Osteocyte (in vitro differentiated cells): Measurements from ENCODE around the gene DUS3L. TPM values are rescaled to one million over a fixed set of nuclear protein-coding genes. Genes with fewer than 3 reads are reported as not detected.
"Not testable (repeated sequence)": the region's sequence is repeated elsewhere in the genome, so short reads cannot be mapped to it uniquely, and the experiment has no call there.

ENCODE experiments used
- DNase-seq: peaks from one replicate; pipeline ENCODE4 v3.0.0; 2021; ENCODE audit warnings: mixed read lengths; ENCODE audit not compliant: unreplicated experiment; ENCODE audit errors: extremely low spot score
- H3K27ac Mint-ChIP-seq: one replicate; pipeline ENCODE4 v1.8.0; 2021; ENCODE audit warnings: mild to moderate bottlenecking, mixed read lengths; ENCODE audit not compliant: unreplicated experiment
- H3K27me3 Mint-ChIP-seq: one replicate; pipeline ENCODE4 v1.8.0; 2021; ENCODE audit warnings: mixed read lengths; ENCODE audit not compliant: unreplicated experiment
- H3K36me3 Mint-ChIP-seq: one replicate; pipeline ENCODE4 v1.8.0; 2021; ENCODE audit warnings: mixed read lengths; ENCODE audit not compliant: unreplicated experiment
- H3K4me1 Mint-ChIP-seq: one replicate; pipeline ENCODE4 v1.8.0; 2021; ENCODE audit warnings: mixed read lengths; ENCODE audit not compliant: unreplicated experiment
- H3K4me3 Mint-ChIP-seq: one replicate; pipeline ENCODE4 v1.8.0; 2021; ENCODE audit warnings: mild to moderate bottlenecking, moderate library complexity, mixed read lengths; ENCODE audit not compliant: unreplicated experiment
- H3K9me3 Mint-ChIP-seq: one replicate; pipeline ENCODE4 v1.8.0; 2021; ENCODE audit warnings: mixed read lengths; ENCODE audit not compliant: unreplicated experiment
- CTCF ChIP-seq: fragments of 200-600 bp; sonication (generic); IDR thresholded peaks from 2 replicates; pipeline ENCODE4 v1.5.0; 2021; ENCODE audit warnings: antibody characterized with exemption, mild to moderate bottlenecking, moderate library complexity
- total RNA-seq: library from RNA; stranded (reverse); gene quantifications from 2 replicates; pipeline ENCODE4 v1.2.1, GENCODE V29; 2021

Gene DUS3L
- total RNA-seq, 1 donor from 2014 or later = 29.0 TPM

DNA sequence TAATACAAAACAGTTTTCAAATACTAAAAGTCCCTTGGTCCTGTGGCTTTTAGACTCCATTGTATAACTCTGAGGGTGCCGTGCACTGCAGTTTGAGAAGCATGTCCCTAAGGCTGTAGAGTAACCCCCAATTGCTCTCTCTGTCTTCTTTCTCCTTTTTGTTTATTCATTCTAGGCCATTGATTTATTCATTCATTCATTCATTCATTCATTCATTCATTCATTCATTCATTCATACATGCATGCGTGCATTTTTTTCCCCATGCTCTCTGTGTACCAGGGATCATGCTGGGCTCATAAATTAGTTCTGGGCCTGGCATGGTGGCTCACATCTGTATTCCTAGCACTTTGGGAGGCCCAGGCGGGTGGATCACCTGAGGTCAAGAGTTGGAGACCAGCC lies 25.7 kb downstream of the DUS3L start:
- Mint-ChIP-seq H3K27me3 (no peaks in the 10 kb centered on the region), H3K36me3 (no peaks in the 10 kb centered on the region)

DNA sequence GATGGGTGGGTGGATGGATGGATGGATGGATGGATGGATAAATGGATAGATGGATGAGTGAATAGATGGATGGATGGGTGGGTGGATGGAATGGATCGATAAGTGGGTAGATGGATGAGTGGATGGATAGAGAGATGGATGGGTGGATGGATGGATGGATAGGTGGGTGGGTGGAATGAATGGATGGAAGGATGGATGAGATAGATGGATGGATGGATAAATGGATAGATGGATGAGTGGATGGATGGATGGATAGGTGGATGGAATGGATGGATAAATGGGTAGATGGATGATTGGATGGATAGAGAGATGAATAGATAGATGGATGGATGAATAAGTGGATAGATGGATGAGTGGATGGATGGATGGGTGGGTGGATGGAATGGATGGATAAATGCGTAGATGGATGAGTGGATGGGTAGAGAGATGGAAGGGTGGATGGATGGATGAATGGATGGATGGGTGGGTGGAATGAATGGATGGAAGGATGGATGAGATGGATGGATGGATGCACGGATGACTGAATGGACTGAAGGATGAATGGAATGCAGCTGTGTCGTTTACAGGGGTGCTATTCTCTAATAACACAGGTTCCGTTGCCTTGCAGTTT lies 28.2 kb downstream of the DUS3L start:
- Mint-ChIP-seq H3K4me3 (no peak overlapping the region), H3K27ac (no peak overlapping the region), H3K27me3 (no peaks in the 10 kb centered on the region), H3K36me3 (no peaks in the 10 kb centered on the region), H3K4me1 (no peaks in the 10 kb centered on the region), H3K9me3 (no peaks in the 10 kb centered on the region)
- TF ChIP-seq CTCF = no peak
- no peak for DNase-seq

More for the DNA sequence above, 25.7 kb downstream of the DUS3L start:
- Mint-ChIP-seq H3K9me3 (no peaks in the 10 kb centered on the region), H3K4me3 (no peak overlapping the region), H3K27ac (no peak overlapping the region), H3K4me1 (no peaks in the 10 kb centered on the region)
- TF ChIP-seq CTCF = no peak
- no peak for DNase-seq

DNA sequence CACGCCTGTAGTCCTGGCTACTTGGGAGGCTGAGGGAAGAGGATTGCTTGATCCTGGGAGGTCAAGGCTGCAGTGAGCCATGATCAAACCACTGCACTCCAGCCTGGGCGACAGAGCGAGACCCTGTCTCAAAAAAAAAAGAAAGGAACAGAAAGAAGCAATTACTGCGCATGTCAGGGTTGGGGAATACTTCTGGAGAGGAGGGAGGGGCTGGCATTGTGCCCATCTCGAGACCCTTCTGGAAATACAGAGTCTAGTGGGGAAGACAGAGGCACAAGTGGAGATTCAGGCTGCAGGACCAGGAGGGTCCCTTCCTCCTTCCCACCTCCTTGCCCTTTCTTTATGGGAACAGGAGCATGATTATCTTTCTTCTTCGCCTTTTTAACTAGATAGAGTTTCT lies 37.2 kb downstream of the DUS3L start:
- Mint-ChIP-seq H3K9me3 (no peaks in the 10 kb centered on the region), H3K4me1 (no peaks in the 10 kb centered on the region), H3K36me3 (no peaks in the 10 kb centered on the region), H3K27me3 (peaks cover 4% of the 10 kb centered on the region), H3K27ac (no peak overlapping the region), H3K4me3 (no peak overlapping the region)
- no peak for TF ChIP-seq CTCF
- no peak for DNase-seq

DNA sequence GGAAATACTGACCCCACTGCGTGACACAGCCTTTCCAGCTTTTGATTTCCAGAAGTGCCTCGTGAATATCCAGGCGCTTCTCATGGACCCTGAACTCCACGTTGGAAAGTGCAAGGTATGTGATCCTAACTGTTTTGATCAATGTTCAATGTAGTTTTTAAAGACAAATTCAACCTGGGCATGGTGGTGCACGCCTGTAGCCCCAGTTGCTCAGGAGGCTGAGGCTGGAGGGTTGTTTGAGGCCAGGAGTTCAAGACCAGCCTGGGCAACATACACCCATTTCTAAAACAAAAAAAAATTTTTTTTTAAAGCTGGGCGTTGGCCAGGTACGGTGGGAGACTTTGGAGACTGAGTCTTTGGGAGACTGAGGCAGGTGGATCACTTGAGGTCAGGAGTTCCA lies 39.3 kb downstream of the DUS3L start:
- Mint-ChIP-seq H3K27ac (no peak overlapping the region), H3K4me3 (no peak overlapping the region), H3K36me3 (no peaks in the 10 kb centered on the region), H3K9me3 (no peaks in the 10 kb centered on the region), H3K4me1 (no peaks in the 10 kb centered on the region), H3K27me3 (peaks cover 4% of the 10 kb centered on the region)
- no peak for DNase-seq
- no peak for TF ChIP-seq CTCF

DNA sequence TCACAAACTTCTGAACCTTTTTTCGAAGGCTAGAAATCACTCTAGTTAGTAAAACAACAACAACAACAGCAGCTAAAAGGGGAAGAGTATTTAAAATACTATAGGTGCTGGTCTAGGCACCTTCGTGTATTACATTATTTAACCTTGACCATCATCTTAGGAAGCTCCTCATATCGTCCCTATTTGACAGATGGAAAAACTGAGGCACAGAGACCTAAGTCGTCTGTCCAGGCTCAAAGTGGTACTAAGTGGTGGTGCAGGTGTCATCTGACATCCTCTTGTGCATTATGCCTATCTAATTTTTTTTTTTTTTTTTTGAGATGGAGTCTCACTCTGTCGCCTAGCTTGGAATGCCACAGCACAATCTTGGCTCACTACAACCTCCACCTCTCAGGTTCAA lies 41.5 kb downstream of the DUS3L start:
- Mint-ChIP-seq H3K4me1 (no peaks in the 10 kb centered on the region), H3K9me3 (no peaks in the 10 kb centered on the region), H3K27ac (no peak overlapping the region), H3K36me3 (no peaks in the 10 kb centered on the region), H3K27me3 (peaks cover 10% of the 10 kb centered on the region), H3K4me3 (no peak overlapping the region)
- TF ChIP-seq CTCF = no peak
- DNase-seq = no peak

- H3K9me3 Mint-ChIP-seq, DNase-seq, H3K4me3 Mint-ChIP-seq: not testable (repeated sequence)
These were observed 42.0 kb downstream of the DUS3L start for GRCh38 chr19:5748920-5749319.

GRCh38 chr19:5744999-5745398 lies 46.0 kb downstream of the DUS3L start:
- not testable (repeated sequence) for H3K36me3 Mint-ChIP-seq, H3K27ac Mint-ChIP-seq, H3K4me1 Mint-ChIP-seq, H3K4me3 Mint-ChIP-seq, H3K9me3 Mint-ChIP-seq, DNase-seq
- H3K27me3 Mint-ChIP-seq = peaks cover 15% of the 10 kb centered on the region

More at GRCh38 chr19:5748920-5749319, 42.0 kb downstream of the DUS3L start:
- H3K27ac Mint-ChIP-seq, H3K4me1 Mint-ChIP-seq, H3K27me3 Mint-ChIP-seq, H3K36me3 Mint-ChIP-seq: not testable (repeated sequence)
